Measurements from ENCODE around the gene PITX2. TPM values are rescaled to one million over a fixed set of nuclear protein-coding genes. Genes with fewer than 3 reads are reported as not detected.

The PITX2 gene
- total RNA-seq, 1 donor from 2014 or later = 1.6 TPM

GRCh38 chr4:110616238-110617074, 6.4 kb downstream of the PITX2 start:
- H3F3A ChIP-seq (ENCODE audit: low read depth) = peaks cover 66% of the 10 kb centered on the region
- H3K27ac ChIP-seq = no peak overlapping the region
- peak overlapping the region; percentile 86 for H3K4me2 ChIP-seq
- H2AFZ ChIP-seq (replicated peaks) = peak overlapping the region; percentile 60
- H3K36me3 ChIP-seq = no peaks in the 10 kb centered on the region
- no peak for DNase-seq (ENCODE audit: low spot score)
- H3K4me1 ChIP-seq = peaks cover 61% of the 10 kb centered on the region
- peaks cover 34% of the 10 kb centered on the region for H4K20me1 ChIP-seq (ENCODE audit: low read depth)
- H3K79me2 ChIP-seq (ENCODE audit: low read depth) = no peaks in the 10 kb centered on the region
- Mint-ChIP-seq H3K27ac (no peak overlapping the region), H3K36me3 (no peaks in the 10 kb centered on the region), H3K4me3 (peak overlapping the region; percentile 68), H3K4me1 (peaks cover 42% of the 10 kb centered on the region), H3K27me3 (ENCODE audit: insufficient read depth, low read depth) (peaks cover 96% of the 10 kb centered on the region), H3K9me3 (no peaks in the 10 kb centered on the region)
- no peak overlapping the region for H3K9ac ChIP-seq
- H3K4me3 ChIP-seq = peak overlapping the region; percentile 43
- peaks cover 100% of the 10 kb centered on the region for H3K27me3 ChIP-seq
- no peaks in the 10 kb centered on the region for H3K9me3 ChIP-seq (ENCODE audit: low read depth)
- no peak for TF ChIP-seq EZH2 (IDR thresholded peaks at IDR 0.05)
- peak; percentile 7 for TF ChIP-seq EZH2phosphoT487 (IDR thresholded peaks at IDR 0.05)
- TF ChIP-seq CTCF (IDR thresholded peaks at IDR 0.05) = no peak

- H3K36me3 Mint-ChIP-seq = no peaks in the 10 kb centered on the region
- no peaks in the 10 kb centered on the region for H3K79me2 ChIP-seq (ENCODE audit: low read depth)
- peak overlapping the region; percentile 60 for H2AFZ ChIP-seq (replicated peaks)
- peak overlapping the region; percentile 86 for H3K4me2 ChIP-seq
- H3K27ac Mint-ChIP-seq = no peak overlapping the region
- peaks cover 61% of the 10 kb centered on the region for H3F3A ChIP-seq (ENCODE audit: low read depth)
- H3K36me3 ChIP-seq = no peaks in the 10 kb centered on the region
- H3K9me3 Mint-ChIP-seq = no peaks in the 10 kb centered on the region
- H3K4me3 Mint-ChIP-seq = peak overlapping the region; percentile 68
- H3K27me3 ChIP-seq = peaks cover 100% of the 10 kb centered on the region
- peaks cover 95% of the 10 kb centered on the region for H3K27me3 Mint-ChIP-seq (ENCODE audit: insufficient read depth, low read depth)
- peaks cover 59% of the 10 kb centered on the region for H3K4me1 ChIP-seq
- H3K9me3 ChIP-seq (ENCODE audit: low read depth) = no peaks in the 10 kb centered on the region
- peak; percentile 74 for DNase-seq (ENCODE audit: low spot score)
- H3K4me1 Mint-ChIP-seq = peaks cover 42% of the 10 kb centered on the region
- no peak overlapping the region for H3K9ac ChIP-seq
- H3K27ac ChIP-seq = no peak overlapping the region
- peaks cover 31% of the 10 kb centered on the region for H4K20me1 ChIP-seq (ENCODE audit: low read depth)
- no peak for TF ChIP-seq EZH2phosphoT487 (IDR thresholded peaks at IDR 0.05)
- TF ChIP-seq CTCF (IDR thresholded peaks at IDR 0.05) = no peak
- TF ChIP-seq EZH2 (IDR thresholded peaks at IDR 0.05) = no peak
- peak overlapping the region; percentile 43 for H3K4me3 ChIP-seq
Observed at GRCh38 chr4:110615353-110616237, 7.3 kb downstream of the PITX2 start.

GRCh38 chr4:110614976-110615352, 7.9 kb downstream of the PITX2 start:
- H3K36me3 ChIP-seq = no peaks in the 10 kb centered on the region
- H3K4me2 ChIP-seq = peak overlapping the region; percentile 86
- Mint-ChIP-seq H3K4me3 (peak overlapping the region; percentile 68), H3K9me3 (no peaks in the 10 kb centered on the region), H3K27ac (no peak overlapping the region), H3K4me1 (peaks cover 37% of the 10 kb centered on the region), H3K36me3 (no peaks in the 10 kb centered on the region), H3K27me3 (ENCODE audit: insufficient read depth, low read depth) (peaks cover 94% of the 10 kb centered on the region)
- H3K4me1 ChIP-seq = peaks cover 53% of the 10 kb centered on the region
- peak overlapping the region; percentile 43 for H3K4me3 ChIP-seq
- no peaks in the 10 kb centered on the region for H3K79me2 ChIP-seq (ENCODE audit: low read depth)
- H3K27ac ChIP-seq = no peak overlapping the region
- H3K9me3 ChIP-seq (ENCODE audit: low read depth) = no peaks in the 10 kb centered on the region
- H2AFZ ChIP-seq (replicated peaks) = peak overlapping the region; percentile 11
- peaks cover 54% of the 10 kb centered on the region for H3F3A ChIP-seq (ENCODE audit: low read depth)
- peaks cover 98% of the 10 kb centered on the region for H3K27me3 ChIP-seq
- DNase-seq (ENCODE audit: low spot score) = peak; percentile 54
- H4K20me1 ChIP-seq (ENCODE audit: low read depth) = peaks cover 27% of the 10 kb centered on the region
- no peak overlapping the region for H3K9ac ChIP-seq
- TF ChIP-seq CTCF (IDR thresholded peaks at IDR 0.05) (no peak), EZH2phosphoT487 (IDR thresholded peaks at IDR 0.05) (no peak), EZH2 (IDR thresholded peaks at IDR 0.05) (no peak)

Measured in neural progenitor cell (in vitro differentiated cells).